Mesothelial cell of epicardium (in vitro differentiated cells): Measurements from ENCODE around the gene ASTE1. TPM values are rescaled to one million over a fixed set of nuclear protein-coding genes. Genes with fewer than 3 reads are reported as not detected.
"Not testable (repeated sequence)": the region's sequence is repeated elsewhere in the genome, so short reads cannot be mapped to it uniquely, and the experiment has no call there.

Source experiments
- DNase-seq, 2 experiments: peaks; one replicate each; pipeline ENCODE4 v3.0.0; 2021; ENCODE audit warnings: low spot score in 2 of 2; ENCODE audit not compliant: unreplicated experiment in 2 of 2
- H3K27ac Mint-ChIP-seq: 2 replicates; pipeline ENCODE4 v1.8.0; 2021; ENCODE audit warnings: mixed read lengths
- H3K27me3 Mint-ChIP-seq: 2 replicates; pipeline ENCODE4 v1.8.0; 2021; ENCODE audit warnings: low read depth, mixed read lengths
- H3K36me3 Mint-ChIP-seq: 2 replicates; pipeline ENCODE4 v1.8.0; 2021; ENCODE audit warnings: mixed read lengths
- H3K4me1 Mint-ChIP-seq: 2 replicates; pipeline ENCODE4 v1.8.0; 2021; ENCODE audit warnings: mixed read lengths
- H3K4me3 Mint-ChIP-seq: 2 replicates; pipeline ENCODE4 v1.8.0; 2021; ENCODE audit warnings: mild to moderate bottlenecking, moderate library complexity, mixed read lengths
- H3K9me3 Mint-ChIP-seq: 2 replicates; pipeline ENCODE4 v1.8.0; 2021; ENCODE audit warnings: mixed read lengths
- CTCF ChIP-seq: fragments of 200-600 bp; sonication (generic); IDR thresholded peaks from one replicate; pipeline ENCODE4 v1.5.0; 2021; ENCODE audit warnings: antibody characterized with exemption; ENCODE audit not compliant: unreplicated experiment
- total RNA-seq: library from RNA; stranded (reverse); gene quantifications from 3 replicates; pipeline ENCODE4 v1.2.1, GENCODE V29; 2021

ASTE1 gene
- total RNA-seq, 1 donor from 2014 or later = 7.4 TPM

DNA sequence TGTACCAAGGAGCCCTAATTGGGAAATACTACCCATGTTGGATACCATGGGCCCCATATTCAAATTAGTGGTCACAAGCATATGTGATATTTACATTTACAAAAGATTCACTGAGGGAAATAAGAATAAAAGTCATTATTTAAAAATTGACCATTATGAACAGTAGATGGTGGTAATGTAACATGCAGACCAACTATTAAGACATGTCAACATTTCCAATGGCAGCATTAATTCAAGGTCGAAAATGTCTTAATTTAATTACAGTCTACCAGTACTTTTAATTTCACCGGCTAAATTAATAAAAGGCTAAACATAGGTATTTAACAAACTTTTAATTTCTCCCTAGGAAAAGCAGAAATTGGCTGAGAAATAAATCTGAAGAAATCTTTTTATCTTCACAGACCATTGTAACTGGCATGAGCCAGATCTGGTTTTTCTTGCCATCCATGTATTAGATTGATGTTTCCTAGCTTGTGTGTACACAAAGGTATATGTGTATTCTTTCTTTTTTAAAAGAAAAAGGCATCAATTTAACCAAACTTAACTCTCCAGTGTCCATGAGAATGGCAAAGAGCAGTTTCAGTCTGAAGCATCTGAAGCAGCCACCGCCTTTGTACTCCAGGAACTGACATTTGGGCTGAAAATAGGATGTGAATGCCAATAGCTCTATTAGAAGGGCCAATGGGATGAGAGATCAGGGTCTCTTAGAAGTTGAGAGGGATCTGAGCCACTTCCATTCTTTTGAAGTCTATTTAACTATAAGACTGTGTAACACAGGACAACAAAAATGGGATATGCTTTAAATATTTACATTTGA is 26.6 kb upstream of the ASTE1 start:
- Mint-ChIP-seq H3K9me3 (no peaks in the 10 kb centered on the region), H3K4me3 (no peak overlapping the region), H3K4me1 (no peaks in the 10 kb centered on the region), H3K27ac (no peak overlapping the region), H3K27me3 (no peaks in the 10 kb centered on the region), H3K36me3 (no peaks in the 10 kb centered on the region)
- DNase-seq = no peak
- TF ChIP-seq CTCF = no peak

DNA sequence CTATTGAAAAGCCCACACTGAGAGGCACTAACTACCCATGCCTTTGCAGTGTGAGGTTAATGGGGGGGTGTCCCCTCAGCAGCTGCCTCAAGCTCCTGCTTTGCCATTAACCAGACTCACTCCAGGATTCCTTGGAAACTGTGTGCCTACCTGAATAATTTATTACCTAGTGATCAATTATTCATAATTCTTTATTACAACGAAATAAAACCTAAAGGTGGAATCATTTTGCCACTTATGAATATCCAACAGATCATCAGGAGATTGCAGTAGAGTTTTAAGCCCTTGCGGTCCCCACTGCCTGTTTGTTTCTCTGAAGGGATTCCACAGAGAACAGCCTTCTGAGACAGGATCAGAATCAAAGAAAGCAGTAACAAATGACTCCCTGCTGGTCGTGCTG is 23.4 kb upstream of the ASTE1 start:
- no peak for DNase-seq
- peaks cover 2% of the 10 kb centered on the region for H3K36me3 Mint-ChIP-seq
- no peak for TF ChIP-seq CTCF
- no peak overlapping the region for H3K4me3 Mint-ChIP-seq
- H3K27ac Mint-ChIP-seq = no peak overlapping the region
- H3K9me3 Mint-ChIP-seq = peaks cover 16% of the 10 kb centered on the region
- no peaks in the 10 kb centered on the region for H3K4me1 Mint-ChIP-seq
- no peaks in the 10 kb centered on the region for H3K27me3 Mint-ChIP-seq

DNA sequence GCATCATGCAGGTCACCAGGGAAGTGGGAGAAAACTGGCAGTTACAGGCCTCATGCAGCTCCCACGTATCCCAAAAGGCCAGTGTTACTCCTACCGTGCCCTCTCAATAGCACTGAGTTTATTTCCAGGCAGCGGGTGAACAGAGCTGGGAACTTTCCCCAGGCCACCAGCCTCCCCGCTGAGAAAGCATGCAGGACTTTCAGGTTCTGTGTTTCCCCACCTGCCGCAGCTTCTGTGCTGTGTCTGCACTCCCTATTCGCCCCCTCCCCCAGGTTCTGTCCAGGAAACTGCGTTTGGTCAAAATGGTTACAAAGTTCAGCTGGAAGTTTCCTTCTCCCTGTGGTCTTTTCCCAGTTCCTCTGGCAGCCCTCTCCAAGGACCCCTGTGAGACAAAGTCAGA is 21.4 kb upstream of the ASTE1 start:
- H3K9me3 Mint-ChIP-seq = peaks cover 35% of the 10 kb centered on the region
- H3K27me3 Mint-ChIP-seq = no peaks in the 10 kb centered on the region
- no peaks in the 10 kb centered on the region for H3K4me1 Mint-ChIP-seq
- no peak for TF ChIP-seq CTCF
- H3K27ac Mint-ChIP-seq = no peak overlapping the region
- H3K4me3 Mint-ChIP-seq = no peak overlapping the region
- DNase-seq = no peak
- peaks cover 7% of the 10 kb centered on the region for H3K36me3 Mint-ChIP-seq

DNA sequence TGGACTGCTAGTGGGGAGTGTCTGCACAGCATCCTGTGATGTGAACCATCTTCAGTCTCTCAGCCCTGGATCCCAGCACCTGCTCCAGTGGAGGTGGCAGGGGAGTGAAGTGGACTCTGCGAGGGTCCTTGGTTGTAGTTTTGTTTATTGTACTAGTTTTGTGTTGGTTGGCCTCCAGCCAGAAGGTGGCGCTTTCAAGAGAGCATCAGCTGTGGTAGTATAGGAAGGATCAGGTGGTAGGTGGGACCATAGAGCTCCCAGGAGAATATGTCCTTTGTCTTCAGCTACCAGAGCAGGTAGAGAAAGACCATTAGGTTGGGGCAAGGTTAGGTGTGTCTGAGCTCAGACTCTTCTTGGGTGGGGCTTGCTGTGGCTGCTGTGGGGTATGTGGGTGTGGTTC is 21.0 kb upstream of the ASTE1 start:
- H3K4me3 Mint-ChIP-seq = no peak overlapping the region
- H3K36me3 Mint-ChIP-seq = peaks cover 7% of the 10 kb centered on the region
- no peaks in the 10 kb centered on the region for H3K4me1 Mint-ChIP-seq
- no peak for DNase-seq
- H3K9me3 Mint-ChIP-seq = peaks cover 36% of the 10 kb centered on the region
- no peak for TF ChIP-seq CTCF
- no peaks in the 10 kb centered on the region for H3K27me3 Mint-ChIP-seq
- H3K27ac Mint-ChIP-seq = no peak overlapping the region

DNA sequence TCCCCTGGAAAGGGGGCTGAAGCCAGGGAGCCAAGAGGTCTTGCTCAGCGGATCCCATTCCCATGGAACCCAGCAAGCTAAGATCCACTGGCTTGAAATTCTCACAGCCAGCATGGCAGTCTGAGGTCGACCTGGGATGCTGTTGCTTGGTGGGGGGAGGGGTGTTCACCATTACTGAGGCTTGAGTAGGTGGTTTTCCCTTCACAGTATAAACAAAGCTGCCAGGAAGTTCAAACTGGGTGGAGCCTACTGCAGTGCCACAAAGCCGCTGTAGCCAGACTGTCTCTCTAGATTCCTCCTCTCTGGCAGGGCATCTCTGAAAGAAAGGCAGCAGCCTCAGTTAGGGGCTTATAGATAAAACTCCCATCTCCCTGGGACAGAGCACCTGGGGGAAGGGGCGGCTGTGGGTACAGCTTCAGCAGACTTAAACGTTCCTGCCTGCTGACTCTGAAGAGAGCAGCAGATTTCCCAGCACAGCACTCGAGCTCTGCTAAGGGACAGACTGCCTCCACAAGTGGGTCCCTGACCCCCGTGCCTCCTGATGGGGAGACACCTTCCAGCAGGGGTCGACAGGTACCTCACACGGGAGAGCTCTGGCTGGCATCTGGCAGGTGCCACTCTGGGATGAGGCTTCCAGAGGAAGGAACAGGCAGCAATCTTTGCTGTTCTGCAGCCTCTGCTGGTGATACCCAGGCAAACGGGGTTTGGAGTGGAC is 15.8 kb upstream of the ASTE1 start:
- H3K4me3 Mint-ChIP-seq = not testable (repeated sequence)
- H3K9me3 Mint-ChIP-seq = peaks cover 37% of the 10 kb centered on the region

GRCh38 chr3:131038326-131038725 is 11.7 kb upstream of the ASTE1 start:
- no peaks in the 10 kb centered on the region for H3K4me1 Mint-ChIP-seq
- H3K9me3 Mint-ChIP-seq = peaks cover 7% of the 10 kb centered on the region
- TF ChIP-seq CTCF = no peak
- no peak for DNase-seq
- no peak overlapping the region for H3K4me3 Mint-ChIP-seq
- peaks cover 7% of the 10 kb centered on the region for H3K36me3 Mint-ChIP-seq
- H3K27ac Mint-ChIP-seq = no peak overlapping the region
- H3K27me3 Mint-ChIP-seq = no peaks in the 10 kb centered on the region

More for the DNA sequence above, 15.8 kb upstream of the ASTE1 start:
- not testable (repeated sequence) for H3K4me1 Mint-ChIP-seq, H3K27ac Mint-ChIP-seq, H3K27me3 Mint-ChIP-seq, DNase-seq
- peaks cover 12% of the 10 kb centered on the region for H3K36me3 Mint-ChIP-seq
